Activated CD4-positive, alpha-beta T cell treated with anti-CD3 and anti-CD28 coated beads for 24 hours (primary cell): ENCODE data around the gene CRYAB.

Experiments
- DNase-seq, 2 donors: peaks; one replicate each; pipeline ENCODE4 v3.0.0-alpha.2; 2020; ENCODE audit warnings: low read depth in 2 of 2

The CRYAB gene

GRCh38 chr11:111911563-111912401 is at the start of gene CRYAB:
TSS of gene CRYAB (minus strand) at chr11:111911770. CDS start at chr11:111911724, 46 bp downstream.
- DNase-seq = no peak

GRCh38 chr11:111960916-111961315 is 49.3 kb upstream of the CRYAB start:
- DNase-seq = no peak

- no peak for DNase-seq
Observed at GRCh38 chr11:111957663-111958444, 46.3 kb upstream of the CRYAB start.

GRCh38 chr11:111954154-111954553 is 42.6 kb upstream of the CRYAB start:
- no peak for DNase-seq

GRCh38 chr11:111951565-111951964 is 40.0 kb upstream of the CRYAB start:
- no peak for DNase-seq

- no peak for DNase-seq
Observed at GRCh38 chr11:111949519-111950426, 38.2 kb upstream of the CRYAB start.

GRCh38 chr11:111947143-111947542 is 35.6 kb upstream of the CRYAB start:
- no peak for DNase-seq

- DNase-seq = no peak
Observed at GRCh38 chr11:111946499-111946898, 34.9 kb upstream of the CRYAB start.

GRCh38 chr11:111945198-111945597 is 33.6 kb upstream of the CRYAB start:
- DNase-seq = no peak

GRCh38 chr11:111944651-111945051 is 33.1 kb upstream of the CRYAB start:
- DNase-seq = no peak

- DNase-seq = no peak
Observed at GRCh38 chr11:111944139-111944538, 32.6 kb upstream of the CRYAB start.

GRCh38 chr11:111942829-111943228 is 31.3 kb upstream of the CRYAB start:
- DNase-seq = no peak

- no peak for DNase-seq
Observed at GRCh38 chr11:111941963-111942362, 30.4 kb upstream of the CRYAB start.

GRCh38 chr11:111939836-111940604 is 28.4 kb upstream of the CRYAB start:
- no peak for DNase-seq

GRCh38 chr11:111938687-111939160 is 27.2 kb upstream of the CRYAB start:
- DNase-seq = peak in 1 of 2 donors; percentile 15

- no peak for DNase-seq
Observed at GRCh38 chr11:111937844-111938243, 26.3 kb upstream of the CRYAB start.

- DNase-seq = no peak
Observed at GRCh38 chr11:111937461-111937769, 25.8 kb upstream of the CRYAB start.

GRCh38 chr11:111936040-111936540 is 24.5 kb upstream of the CRYAB start:
- DNase-seq = no peak

GRCh38 chr11:111935317-111936039 is 23.9 kb upstream of the CRYAB start:
- DNase-seq = no peak

GRCh38 chr11:111934306-111934705 is 22.7 kb upstream of the CRYAB start:
- no peak for DNase-seq
